Activated CD4-positive, alpha-beta memory T cell treated with anti-CD3 and anti-CD28 coated beads for 36 hours (primary cell): ENCODE measurements around the gene DHX34. TPM values are rescaled to one million over a fixed set of nuclear protein-coding genes. Genes with fewer than 3 reads are reported as not detected.
A peak's percentile ranks its signal among the peaks of the same experiment; 100 is the strongest.
"Not testable (repeated sequence)": the region's sequence is repeated elsewhere in the genome, so short reads cannot be mapped to it uniquely, and the experiment has no call there.

Experiments
- CTCF ChIA-PET: fragments of 350-600 bp; sonication (Branson Sonifier 250); formaldehyde crosslinking; loops from one replicate; lab custom pipeline; 2021; ENCODE audit warnings: antibody characterized with exemption, inconsistent platforms; lab: Charles Lee
- POLR2A ChIA-PET: fragments of 350-600 bp; sonication (Branson Sonifier 250); formaldehyde crosslinking; loops from one replicate; lab custom pipeline; 2021; ENCODE audit warnings: antibody characterized with exemption; lab: Charles Lee
- DNase-seq: peaks from one replicate; pipeline ENCODE4 v3.0.0-alpha.2; 2020
- H3K27ac Mint-ChIP-seq: one replicate; pipeline ENCODE4 v1.8.0; 2021; ENCODE audit warnings: mixed read lengths
- H3K27me3 Mint-ChIP-seq: one replicate; pipeline ENCODE4 v1.8.0; 2021; ENCODE audit warnings: mixed read lengths
- H3K36me3 Mint-ChIP-seq: one replicate; pipeline ENCODE4 v1.8.0; 2021; ENCODE audit warnings: mixed read lengths
- H3K4me1 Mint-ChIP-seq: one replicate; pipeline ENCODE4 v1.8.0; 2021; ENCODE audit warnings: low read depth, mixed read lengths
- H3K4me3 Mint-ChIP-seq: one replicate; pipeline ENCODE4 v1.8.0; 2021; ENCODE audit warnings: mild to moderate bottlenecking, mixed read lengths
- H3K9me3 Mint-ChIP-seq: one replicate; pipeline ENCODE4 v1.8.0; 2021; ENCODE audit warnings: mixed read lengths
- intact Hi-C: fragments of 100-400 bp; cut with micrococcal nuclease; formaldehyde crosslinking; loops from one replicate; pipeline ENCODE4 v1.15.1; 2023
- total RNA-seq, 2 experiments: library from RNA; stranded (reverse); gene quantifications; one replicate each; pipeline ENCODE4 v1.2.3, GENCODE V29; 2021

The DHX34 gene
- total RNA-seq, 2 experiments from 2014 or later: 12.7 to 15.7 TPM

- no peak overlapping the region for H3K27ac Mint-ChIP-seq
- intact Hi-C loops: no loop called here
- H3K9me3 Mint-ChIP-seq: no peaks in the 10 kb centered on the region
- DNase-seq: peak; percentile 20
- H3K4me1 Mint-ChIP-seq: peaks cover 16% of the 10 kb centered on the region
- H3K4me3 Mint-ChIP-seq: no peak overlapping the region
- ChIA-PET POLR2A (no interaction called here), CTCF (interaction anchor here (0.8 to 1.3 kb wide), 3 partner anchors 10 to 46 kb away, joined by 3 to 6 read pairs (median 3); partner anchors contain the start of gene DHX34)
- H3K27me3 Mint-ChIP-seq: no peaks in the 10 kb centered on the region
- H3K36me3 Mint-ChIP-seq: peaks cover 20% of the 10 kb centered on the region
Observed at GRCh38 chr19:47381653-47382279, 32.7 kb downstream of the DHX34 start.

- H3K27me3 Mint-ChIP-seq, DNase-seq, H3K4me3 Mint-ChIP-seq, intact Hi-C loops, H3K9me3 Mint-ChIP-seq, H3K27ac Mint-ChIP-seq: not testable (repeated sequence)
- ChIA-PET CTCF (interaction anchor here (0.6 to 1.7 kb wide), 2 partner anchors 13 to 91 kb away, joined by 3 read pairs; no protein-coding TSS in a partner anchor), POLR2A (interaction anchor here (0.7 kb wide), 1 partner anchor 34 kb away, joined by 5 read pairs; no protein-coding TSS in a partner anchor)
- peaks cover 16% of the 10 kb centered on the region for H3K4me1 Mint-ChIP-seq
- H3K36me3 Mint-ChIP-seq: peaks cover 14% of the 10 kb centered on the region
Observed at GRCh38 chr19:47383890-47384289, 34.8 kb downstream of the DHX34 start.

GRCh38 chr19:47384533-47384932 is 35.4 kb downstream of the DHX34 start:
- DNase-seq, H3K27ac Mint-ChIP-seq, H3K9me3 Mint-ChIP-seq, H3K27me3 Mint-ChIP-seq, intact Hi-C loops, H3K4me3 Mint-ChIP-seq: not testable (repeated sequence)
- Mint-ChIP-seq H3K36me3 (peaks cover 10% of the 10 kb centered on the region), H3K4me1 (peaks cover 16% of the 10 kb centered on the region)
- ChIA-PET CTCF (interaction anchor here (1.7 kb wide), 1 partner anchor 92 kb away, joined by 3 read pairs; no protein-coding TSS in a partner anchor), POLR2A (interaction anchor here (0.7 kb wide), 1 partner anchor 34 kb away, joined by 5 read pairs; no protein-coding TSS in a partner anchor)

- H3K9me3 Mint-ChIP-seq, H3K27ac Mint-ChIP-seq, H3K36me3 Mint-ChIP-seq, H3K27me3 Mint-ChIP-seq, intact Hi-C loops, POLR2A ChIA-PET, H3K4me3 Mint-ChIP-seq, DNase-seq: not testable (repeated sequence)
- H3K4me1 Mint-ChIP-seq: peaks cover 10% of the 10 kb centered on the region
- CTCF ChIA-PET: interaction anchor here (0.7 kb wide), 1 partner anchor 297 kb away, joined by 5 read pairs; no protein-coding TSS in a partner anchor
Observed at GRCh38 chr19:47386582-47386981, 37.5 kb downstream of the DHX34 start.

GRCh38 chr19:47387623-47388022 is 38.5 kb downstream of the DHX34 start:
- POLR2A ChIA-PET, H3K36me3 Mint-ChIP-seq, H3K9me3 Mint-ChIP-seq, DNase-seq, H3K4me1 Mint-ChIP-seq, H3K27ac Mint-ChIP-seq, H3K4me3 Mint-ChIP-seq, H3K27me3 Mint-ChIP-seq, intact Hi-C loops: not testable (repeated sequence)
- CTCF ChIA-PET: interaction anchor here (0.9 kb wide), 1 partner anchor 39 kb away, joined by 3 read pairs; the partner anchor contains the start of gene DHX34

- DNase-seq, H3K4me1 Mint-ChIP-seq, H3K27me3 Mint-ChIP-seq, intact Hi-C loops, H3K36me3 Mint-ChIP-seq, H3K27ac Mint-ChIP-seq, H3K4me3 Mint-ChIP-seq, H3K9me3 Mint-ChIP-seq, POLR2A ChIA-PET: not testable (repeated sequence)
- CTCF ChIA-PET: interaction anchor here (0.7 to 1.3 kb wide), 4 partner anchors 40 to 104 kb away, joined by 3 to 4 read pairs (median 4); partner anchors contain the start of gene DHX34
Observed at GRCh38 chr19:47388721-47389120, 39.6 kb downstream of the DHX34 start.

- no peak for DNase-seq
- Mint-ChIP-seq H3K4me3 (no peak overlapping the region), H3K27ac (no peak overlapping the region), H3K4me1 (no peaks in the 10 kb centered on the region), H3K9me3 (no peaks in the 10 kb centered on the region), H3K27me3 (peaks cover 5% of the 10 kb centered on the region), H3K36me3 (no peaks in the 10 kb centered on the region)
- CTCF ChIA-PET: interaction anchor here (0.7 to 1.3 kb wide), 3 partner anchors 85 to 104 kb away, joined by 3 to 4 read pairs (median 4); no protein-coding TSS in a partner anchor
- POLR2A ChIA-PET: no interaction called here
- intact Hi-C loops: no loop called here
Observed at GRCh38 chr19:47389150-47389556, 40.0 kb downstream of the DHX34 start.

GRCh38 chr19:47390533-47391488 is 41.7 kb downstream of the DHX34 start:
- H3K9me3 Mint-ChIP-seq: no peaks in the 10 kb centered on the region
- H3K36me3 Mint-ChIP-seq: no peaks in the 10 kb centered on the region
- intact Hi-C loops: loop anchor here (1.0 kb wide), 1 partner anchor 95 kb away; no protein-coding TSS in a partner anchor
- H3K27me3 Mint-ChIP-seq: peaks cover 5% of the 10 kb centered on the region
- no peaks in the 10 kb centered on the region for H3K4me1 Mint-ChIP-seq
- no peak overlapping the region for H3K27ac Mint-ChIP-seq
- DNase-seq: no peak
- CTCF ChIA-PET: interaction anchor here (0.7 to 3.7 kb wide), 28 partner anchors 8 to 378 kb away, joined by 3 to 89 read pairs (median 5); partner anchors contain the start of genes DHX34 and INAFM1
- no peak overlapping the region for H3K4me3 Mint-ChIP-seq
- POLR2A ChIA-PET: interaction anchor here (1.2 kb wide), 1 partner anchor 42 kb away, joined by 3 read pairs; the partner anchor contains the start of gene DHX34

- Mint-ChIP-seq H3K27ac (no peak overlapping the region), H3K36me3 (no peaks in the 10 kb centered on the region), H3K9me3 (no peaks in the 10 kb centered on the region), H3K4me3 (no peak overlapping the region), H3K27me3 (peaks cover 5% of the 10 kb centered on the region), H3K4me1 (no peaks in the 10 kb centered on the region)
- CTCF ChIA-PET: interaction anchor here (0.7 to 3.7 kb wide), 27 partner anchors 9 to 379 kb away, joined by 3 to 89 read pairs (median 5); partner anchors contain the start of genes DHX34 and INAFM1
- intact Hi-C loops: loop anchor here (1.0 kb wide), 1 partner anchor 95 kb away; no protein-coding TSS in a partner anchor
- DNase-seq: peak; percentile 87
- POLR2A ChIA-PET: interaction anchor here (1.2 kb wide), 1 partner anchor 43 kb away, joined by 3 read pairs; the partner anchor contains the start of gene DHX34
Observed at GRCh38 chr19:47391510-47392223, 42.6 kb downstream of the DHX34 start.

- CTCF ChIA-PET: no interaction called here
- H3K4me1 Mint-ChIP-seq: no peaks in the 10 kb centered on the region
- H3K36me3 Mint-ChIP-seq: no peaks in the 10 kb centered on the region
- H3K27me3 Mint-ChIP-seq: peaks cover 9% of the 10 kb centered on the region
- DNase-seq: no peak
- no peak overlapping the region for H3K27ac Mint-ChIP-seq
- no peaks in the 10 kb centered on the region for H3K9me3 Mint-ChIP-seq
- no peak overlapping the region for H3K4me3 Mint-ChIP-seq
- intact Hi-C loops: no loop called here
- POLR2A ChIA-PET: no interaction called here
Observed at GRCh38 chr19:47398707-47399597, 49.8 kb downstream of the DHX34 start.
